Colon (tissue), 2 donors: ENCODE data around the gene LRRC4.

Source experiments
- FAIRE-seq: peaks from 2 replicates; lab custom pipeline; 2012; peaks lifted over from hg19 to GRCh38; lab: Jason Lieb, UNC
- donor health status: control.
- donor health status: control.

Gene LRRC4

GRCh38 chr7:128057909-128058308 lies 26.7 kb upstream of the LRRC4 start:
- FAIRE-seq: no peak

DNA sequence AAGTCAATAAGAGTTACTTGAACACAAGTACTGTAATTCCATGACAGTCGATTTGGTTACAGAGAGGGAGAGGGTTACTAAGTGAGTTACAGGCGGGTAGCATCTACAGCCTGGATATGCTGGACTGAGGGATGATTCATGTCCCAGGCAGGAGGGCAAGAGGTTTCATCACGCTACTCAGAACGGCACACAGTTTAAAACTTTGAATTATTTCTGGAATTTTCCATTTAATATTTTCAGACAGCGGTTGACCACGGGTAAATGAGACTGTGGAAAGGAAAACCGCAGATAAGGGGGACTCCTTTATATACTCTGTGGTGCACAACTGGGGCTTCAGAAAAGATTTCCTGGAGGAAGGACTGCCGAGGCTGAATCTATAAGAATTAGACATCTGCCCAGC lies 25.7 kb upstream of the LRRC4 start:
- no peak for FAIRE-seq

- FAIRE-seq: no peak
These were observed 24.4 kb upstream of the LRRC4 start for GRCh38 chr7:128055637-128056036.

GRCh38 chr7:128054511-128054910 lies 23.3 kb upstream of the LRRC4 start:
- no peak for FAIRE-seq

GRCh38 chr7:128053991-128054390 lies 22.8 kb upstream of the LRRC4 start:
- FAIRE-seq: no peak

GRCh38 chr7:128053023-128053422 lies 21.8 kb upstream of the LRRC4 start:
- no peak for FAIRE-seq

DNA sequence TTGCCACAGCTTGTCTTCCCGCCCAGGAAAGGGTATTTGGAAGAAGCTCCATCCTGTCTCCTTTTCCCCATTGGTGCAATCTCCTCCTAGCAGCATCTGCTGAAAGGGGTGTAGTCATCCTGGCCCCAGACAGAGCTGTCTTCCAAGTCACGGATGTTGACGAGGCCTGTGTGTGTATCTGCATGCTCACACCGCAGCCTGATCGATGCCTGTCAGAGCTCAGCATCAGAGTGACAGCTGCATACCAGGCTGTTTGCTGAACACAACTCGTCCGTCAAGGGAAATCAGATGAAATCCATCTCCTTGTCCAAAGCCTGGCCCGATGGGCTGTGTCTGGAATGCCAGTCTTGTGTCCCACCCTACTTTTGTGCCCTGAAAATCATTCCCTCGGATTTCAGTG lies 21.2 kb upstream of the LRRC4 start:
- FAIRE-seq: no peak

GRCh38 chr7:128045766-128046165 lies 14.5 kb upstream of the LRRC4 start:
- no peak for FAIRE-seq

DNA sequence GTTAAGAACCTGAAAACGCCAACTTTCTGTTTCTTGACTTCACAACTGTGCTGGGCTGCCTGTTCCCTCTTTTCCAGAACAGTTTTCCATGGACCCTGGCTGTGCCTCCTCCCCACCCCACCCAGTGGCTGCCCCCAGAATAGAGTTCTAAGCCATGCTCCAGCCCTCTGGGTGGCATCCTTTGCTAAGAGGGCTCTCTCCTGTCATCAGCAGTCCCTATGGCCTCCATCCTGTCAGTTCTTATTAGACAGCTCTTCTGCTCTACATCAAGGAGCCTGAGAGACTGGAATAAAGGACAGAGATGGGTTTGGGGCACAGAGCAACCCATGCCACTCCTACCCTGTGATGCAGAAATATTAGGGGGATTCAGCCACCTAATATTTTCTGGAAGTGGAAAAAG lies 13.9 kb upstream of the LRRC4 start:
- FAIRE-seq: no peak

GRCh38 chr7:128044064-128044463 lies 12.8 kb upstream of the LRRC4 start:
- FAIRE-seq: no peak

DNA sequence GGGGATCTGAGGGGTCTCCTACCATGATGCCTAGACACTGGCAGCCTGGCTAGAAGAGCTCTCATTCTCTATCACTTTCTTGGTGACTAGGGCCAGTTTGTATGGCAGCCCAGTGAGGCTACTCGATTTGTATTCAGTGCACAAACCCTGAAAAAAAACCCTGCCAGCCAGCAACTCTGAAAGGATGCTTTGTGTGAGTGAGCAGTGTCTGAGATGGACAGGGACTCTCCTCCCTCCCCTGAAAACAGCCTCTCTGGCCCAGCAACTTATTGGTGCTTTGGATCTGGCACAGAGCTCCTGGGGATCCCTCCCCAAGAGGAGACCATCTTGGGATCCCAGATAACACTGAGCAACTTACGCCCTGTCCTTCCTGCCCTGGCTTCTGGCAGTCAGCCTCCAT lies 10.8 kb upstream of the LRRC4 start:
- FAIRE-seq: no peak

DNA sequence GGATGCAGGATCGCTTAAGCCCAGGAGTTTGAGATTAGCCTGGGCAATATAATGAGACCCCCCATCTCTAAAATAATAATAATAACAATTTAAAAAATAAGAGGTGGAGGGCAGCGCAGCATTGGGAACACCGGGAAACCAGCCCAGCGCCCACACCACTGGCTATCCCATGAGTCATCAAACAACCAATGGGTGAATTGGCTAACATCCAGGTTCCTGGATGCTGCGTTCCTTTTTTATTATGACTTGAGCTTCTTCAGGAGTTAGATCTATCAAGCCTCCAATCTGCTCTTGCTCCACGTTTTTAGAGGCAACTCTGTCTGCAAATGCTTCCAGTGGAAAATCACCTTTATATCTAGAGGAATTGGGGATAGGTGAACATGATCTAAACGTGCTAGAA lies 10.0 kb upstream of the LRRC4 start:
- no peak for FAIRE-seq

DNA sequence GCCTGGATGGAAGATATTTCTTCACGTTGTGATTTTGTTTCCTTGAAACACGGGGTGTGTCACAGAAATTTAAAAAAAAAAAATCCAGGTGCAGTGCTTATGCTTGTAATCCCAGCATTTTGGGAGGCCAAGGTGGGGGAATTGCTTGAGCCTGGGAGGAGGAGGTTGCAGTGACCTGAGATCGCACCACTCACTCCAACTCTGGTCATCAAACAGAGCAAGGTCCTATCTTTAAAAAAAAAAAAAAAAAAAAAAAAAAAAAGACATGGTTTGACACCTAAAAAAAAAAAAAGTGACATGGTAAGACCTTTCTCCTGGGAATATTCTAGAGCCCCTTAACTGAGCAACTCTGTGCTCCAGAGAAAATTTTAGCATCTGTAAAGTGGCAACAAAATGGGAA lies 9.0 kb upstream of the LRRC4 start:
- FAIRE-seq: no peak

- no peak for FAIRE-seq
These were observed 8.3 kb upstream of the LRRC4 start for GRCh38 chr7:128039544-128039953.

DNA sequence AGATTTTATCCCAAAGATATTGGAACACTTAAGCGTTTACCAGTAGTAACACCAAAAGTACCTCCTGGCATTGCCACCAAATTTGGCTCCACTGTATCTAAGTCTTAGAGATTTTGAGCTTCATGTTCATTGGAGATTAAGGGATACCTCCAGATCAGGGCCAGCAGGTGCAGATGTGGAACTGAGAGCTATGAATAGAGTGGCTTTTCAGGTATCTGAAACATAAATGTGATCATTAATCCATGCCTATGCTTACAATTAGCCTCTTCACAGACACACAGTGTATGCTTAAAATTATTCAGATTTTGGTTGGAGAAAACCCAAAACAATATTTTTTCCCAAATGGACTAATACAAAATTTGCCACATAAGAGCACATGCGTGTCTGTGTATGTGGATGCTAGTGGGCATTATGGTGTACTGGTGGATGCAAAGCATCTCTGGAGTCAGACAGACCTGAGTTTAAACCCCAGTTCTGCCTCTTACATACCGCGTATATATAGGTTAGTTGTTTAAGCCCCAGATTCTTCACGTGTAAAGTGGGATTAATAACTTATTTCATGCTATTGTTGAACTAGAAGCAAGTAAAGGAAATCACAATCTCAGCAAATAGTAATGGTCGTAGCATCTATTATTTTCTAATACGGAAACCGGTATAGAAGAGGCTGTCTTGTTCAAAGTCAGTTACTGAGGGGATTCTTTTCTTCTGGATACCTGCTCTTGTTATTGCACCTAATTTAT lies 6.8 kb upstream of the LRRC4 start:
- FAIRE-seq: no peak

DNA sequence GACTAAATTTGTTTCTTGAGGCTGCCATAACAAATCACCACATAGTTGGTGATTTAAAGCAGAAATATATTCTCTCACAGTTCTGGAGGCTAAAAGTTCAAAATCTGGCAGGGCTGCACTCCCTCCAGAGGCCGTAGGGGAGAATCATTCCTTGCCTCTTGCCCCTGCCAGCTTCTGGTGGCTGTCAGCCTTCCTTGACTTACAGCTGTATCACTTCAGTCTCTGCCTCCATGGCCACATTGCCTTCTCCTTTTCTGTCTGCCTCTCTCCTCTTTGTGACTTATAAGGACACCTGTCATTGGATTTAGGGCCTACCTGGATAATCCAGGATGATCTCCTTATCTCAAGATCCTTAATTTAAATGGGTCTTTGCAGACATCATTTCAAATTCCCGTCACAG lies 5.8 kb upstream of the LRRC4 start:
- FAIRE-seq: no peak

GRCh38 chr7:128036226-128036940 lies 5.1 kb upstream of the LRRC4 start:
- no peak for FAIRE-seq

GRCh38 chr7:128035712-128036111 lies 4.5 kb upstream of the LRRC4 start:
- FAIRE-seq: no peak

DNA sequence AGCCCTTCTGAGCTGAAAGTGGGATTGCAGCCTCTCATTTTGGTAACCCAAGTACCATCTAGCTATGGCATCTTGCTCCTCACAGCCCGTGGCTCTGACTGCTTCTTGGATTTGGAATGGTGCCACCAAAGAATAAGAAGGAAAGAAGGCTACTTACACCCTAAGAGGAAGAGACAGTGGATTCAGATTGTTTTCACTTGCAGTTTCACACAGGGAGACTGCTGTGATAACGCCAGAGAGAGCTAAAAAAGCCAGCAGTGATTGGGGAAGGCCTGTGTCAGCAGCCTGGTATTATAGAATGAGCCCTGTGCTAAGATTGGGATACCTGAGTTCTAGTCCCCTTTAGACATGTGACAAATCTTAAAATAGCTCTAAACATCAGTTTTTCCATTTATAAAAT lies 3.6 kb upstream of the LRRC4 start:
- no peak for FAIRE-seq

DNA sequence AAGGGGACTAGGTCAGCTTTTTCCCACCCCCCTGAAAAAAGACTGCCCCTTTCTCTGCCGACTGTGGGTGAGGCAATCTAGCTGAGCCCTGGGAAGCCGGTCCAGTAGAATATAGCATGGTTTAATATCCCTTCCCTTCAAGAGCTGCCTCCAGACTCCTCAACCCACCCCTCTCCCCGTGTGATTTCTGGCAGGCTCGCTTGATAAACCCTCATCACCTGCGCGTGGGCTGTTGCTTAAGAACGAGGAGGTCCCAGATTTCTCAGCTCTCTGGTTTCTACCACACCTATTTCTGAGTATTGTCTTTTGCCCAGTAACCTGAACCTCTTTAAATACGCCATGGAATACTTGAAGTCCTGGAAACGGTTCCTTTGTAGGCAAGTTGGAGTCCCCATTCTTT lies 2.0 kb upstream of the LRRC4 start:
- FAIRE-seq: no peak

- no peak for FAIRE-seq
These were observed 1.5 kb upstream of the LRRC4 start for GRCh38 chr7:128032605-128033235.

GRCh38 chr7:128031901-128032604 lies 816 bp upstream of the LRRC4 start:
- FAIRE-seq: no peak

GRCh38 chr7:128030263-128030653 lies 979 bp downstream of the LRRC4 start:
- no peak for FAIRE-seq
